ENCODE results near the gene CRY2.
A peak's percentile ranks its signal among the peaks of the same experiment; 100 is the strongest.
"Not testable (repeated sequence)": the region's sequence is repeated elsewhere in the genome, so short reads cannot be mapped to it uniquely, and the experiment has no call there.

Gene CRY2

GRCh38 chr11:45811571-45812290 is 35.5 kb upstream of the CRY2 start:
- no peak for DNase-seq (ENCODE audit: low spot score)

GRCh38 chr11:45812581-45813548 is 34.4 kb upstream of the CRY2 start:
- no peak for DNase-seq (ENCODE audit: low spot score)

GRCh38 chr11:45815747-45816146 is 31.5 kb upstream of the CRY2 start:
- peak; percentile 66 for DNase-seq (ENCODE audit: low spot score)

GRCh38 chr11:45816614-45817013 is 30.7 kb upstream of the CRY2 start:
- no peak for DNase-seq (ENCODE audit: low spot score)

GRCh38 chr11:45817191-45817590 is 30.1 kb upstream of the CRY2 start:
- no peak for DNase-seq (ENCODE audit: low spot score)

- no peak for DNase-seq (ENCODE audit: low spot score)
Measured at GRCh38 chr11:45818961-45819605, 28.2 kb upstream of the CRY2 start.

- DNase-seq (ENCODE audit: low spot score), result no peak
Measured at GRCh38 chr11:45820211-45820857, 26.9 kb upstream of the CRY2 start.

GRCh38 chr11:45826492-45826891 is 20.8 kb upstream of the CRY2 start:
- not testable (repeated sequence) for DNase-seq (ENCODE audit: low spot score)

GRCh38 chr11:45827123-45827522 is 20.2 kb upstream of the CRY2 start:
- no peak for DNase-seq (ENCODE audit: low spot score)

GRCh38 chr11:45828996-45829395 is 18.3 kb upstream of the CRY2 start:
- no peak for DNase-seq (ENCODE audit: low spot score)

- DNase-seq (ENCODE audit: low spot score), result no peak
Measured at GRCh38 chr11:45830596-45830995, 16.7 kb upstream of the CRY2 start.

GRCh38 chr11:45832811-45833441 is 14.3 kb upstream of the CRY2 start:
- DNase-seq (ENCODE audit: low spot score), result no peak

- DNase-seq (ENCODE audit: low spot score), result no peak
Measured at GRCh38 chr11:45833761-45834160, 13.5 kb upstream of the CRY2 start.

- DNase-seq (ENCODE audit: low spot score), result no peak
Measured at GRCh38 chr11:45834298-45834756, 12.9 kb upstream of the CRY2 start.

GRCh38 chr11:45839204-45839603 is 8.1 kb upstream of the CRY2 start:
- no peak for DNase-seq (ENCODE audit: low spot score)

- DNase-seq (ENCODE audit: low spot score), result not testable (repeated sequence)
Measured at GRCh38 chr11:45840251-45840650, 7.0 kb upstream of the CRY2 start.

- DNase-seq (ENCODE audit: low spot score), result peak; percentile 86
Measured at GRCh38 chr11:45843158-45843924, 3.9 kb upstream of the CRY2 start.

- DNase-seq (ENCODE audit: low spot score), result no peak
Measured at GRCh38 chr11:45844822-45845578, 2.3 kb upstream of the CRY2 start.

GRCh38 chr11:45846174-45846675 is 1.1 kb upstream of the CRY2 start:
- DNase-seq (ENCODE audit: low spot score), result no peak

- DNase-seq (ENCODE audit: low spot score), result peak; percentile 51
Measured at GRCh38 chr11:45847911-45848316, 639 bp downstream of the CRY2 start.
